ENCODE measurements around the gene NUDT14.

DNA sequence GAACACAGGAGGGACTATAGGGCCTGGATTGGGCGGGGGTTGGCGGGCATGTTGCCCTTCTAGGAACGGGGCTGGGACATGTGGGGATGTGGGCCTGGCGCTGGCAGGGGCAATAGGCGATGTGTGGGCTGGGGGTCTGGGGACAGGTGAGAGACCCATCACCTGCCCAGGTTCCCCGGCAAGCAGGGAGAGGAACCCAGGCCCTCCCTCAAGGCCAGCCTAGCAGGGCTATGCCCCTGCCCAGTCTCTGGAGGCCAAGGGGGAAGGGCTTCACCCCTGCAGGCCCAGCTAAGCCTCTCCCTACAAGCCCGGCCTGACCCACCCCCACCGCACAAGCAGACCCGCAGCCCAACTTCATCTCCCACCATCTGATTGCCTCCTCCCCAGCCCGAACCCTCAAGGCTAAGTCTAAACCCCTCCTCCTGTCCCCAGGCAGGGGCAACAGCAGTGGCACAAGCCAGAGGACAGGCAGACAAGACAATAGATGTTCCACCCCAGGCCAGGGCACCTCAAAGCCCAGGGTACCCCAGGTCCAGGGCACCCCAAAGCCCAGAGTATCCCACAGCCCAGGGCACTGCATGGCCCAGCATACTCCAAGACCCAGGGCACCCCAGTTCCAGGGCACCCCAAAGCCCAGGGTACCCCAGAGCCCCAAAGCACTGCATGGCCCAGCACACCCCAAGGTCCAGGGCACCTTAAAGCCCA, 19.0 kb downstream of the NUDT14 start:
- TF ChIP-seq, protein P1, sequence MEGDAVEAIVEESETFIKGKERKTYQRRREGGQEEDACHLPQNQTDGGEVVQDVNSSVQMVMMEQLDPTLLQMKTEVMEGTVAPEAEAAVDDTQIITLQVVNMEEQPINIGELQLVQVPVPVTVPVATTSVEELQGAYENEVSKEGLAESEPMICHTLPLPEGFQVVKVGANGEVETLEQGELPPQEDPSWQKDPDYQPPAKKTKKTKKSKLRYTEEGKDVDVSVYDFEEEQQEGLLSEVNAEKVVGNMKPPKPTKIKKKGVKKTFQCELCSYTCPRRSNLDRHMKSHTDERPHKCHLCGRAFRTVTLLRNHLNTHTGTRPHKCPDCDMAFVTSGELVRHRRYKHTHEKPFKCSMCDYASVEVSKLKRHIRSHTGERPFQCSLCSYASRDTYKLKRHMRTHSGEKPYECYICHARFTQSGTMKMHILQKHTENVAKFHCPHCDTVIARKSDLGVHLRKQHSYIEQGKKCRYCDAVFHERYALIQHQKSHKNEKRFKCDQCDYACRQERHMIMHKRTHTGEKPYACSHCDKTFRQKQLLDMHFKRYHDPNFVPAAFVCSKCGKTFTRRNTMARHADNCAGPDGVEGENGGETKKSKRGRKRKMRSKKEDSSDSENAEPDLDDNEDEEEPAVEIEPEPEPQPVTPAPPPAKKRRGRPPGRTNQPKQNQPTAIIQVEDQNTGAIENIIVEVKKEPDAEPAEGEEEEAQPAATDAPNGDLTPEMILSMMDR (IDR thresholded peaks at IDR 0.05) = no peak
- TF ChIP-seq POLR2A (IDR thresholded peaks at IDR 0.05) = no peak
